Gastrocnemius medialis (tissue), 4 donors: ENCODE measurements around the gene CCBE1.

Experiments used
- POLR2A ChIP-seq, 2 donors: fragments of 450-650 bp; IDR thresholded peaks; one replicate each; pipeline ENCODE4 v1.6.1; 2017; ENCODE audit warnings: antibody characterized with exemption in 2 of 2, mild to moderate bottlenecking in 2 of 2, moderate library complexity in 2 of 2
- TF ChIP-seq, protein P1 (sequence below), 5 experiments: fragments of 450-650 bp in 3 of 5; fragments of 200-600 bp in 2 of 5; sonication (generic) in 2 of 5; IDR thresholded peaks in 4 of 5; conservative IDR thresholded peaks in 1 of 5; 1 replicate in 4 of 5; 2 replicates in 1 of 5; pipeline ENCODE4 v1.5.1; 2016 to 2019; ENCODE audit warnings: antibody characterized with exemption in 5 of 5, mild to moderate bottlenecking in 3 of 5, moderate library complexity in 3 of 5

DNA sequence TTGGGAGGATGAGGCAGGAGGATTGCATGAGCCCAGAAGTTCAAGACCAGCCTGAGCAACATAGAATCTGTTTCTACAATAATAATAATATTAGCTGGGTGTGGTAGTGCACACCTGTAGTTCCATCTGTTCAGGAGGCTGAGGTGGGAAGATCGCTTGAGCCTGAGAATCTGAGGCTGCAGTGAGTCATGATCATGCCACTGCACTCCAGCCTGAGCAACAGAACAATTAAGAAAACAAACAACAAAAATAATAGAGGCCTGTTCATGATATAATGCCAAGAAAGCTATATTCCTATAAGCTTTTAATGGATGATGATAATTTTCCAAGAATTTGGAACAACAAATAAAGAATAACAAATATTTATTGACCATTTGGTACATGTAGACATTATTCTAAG is 6.9 kb upstream of the CCBE1 start:
- TF ChIP-seq POLR2A (IDR thresholded peaks at IDR 0.05): no peak
- TF ChIP-seq, protein P1, sequence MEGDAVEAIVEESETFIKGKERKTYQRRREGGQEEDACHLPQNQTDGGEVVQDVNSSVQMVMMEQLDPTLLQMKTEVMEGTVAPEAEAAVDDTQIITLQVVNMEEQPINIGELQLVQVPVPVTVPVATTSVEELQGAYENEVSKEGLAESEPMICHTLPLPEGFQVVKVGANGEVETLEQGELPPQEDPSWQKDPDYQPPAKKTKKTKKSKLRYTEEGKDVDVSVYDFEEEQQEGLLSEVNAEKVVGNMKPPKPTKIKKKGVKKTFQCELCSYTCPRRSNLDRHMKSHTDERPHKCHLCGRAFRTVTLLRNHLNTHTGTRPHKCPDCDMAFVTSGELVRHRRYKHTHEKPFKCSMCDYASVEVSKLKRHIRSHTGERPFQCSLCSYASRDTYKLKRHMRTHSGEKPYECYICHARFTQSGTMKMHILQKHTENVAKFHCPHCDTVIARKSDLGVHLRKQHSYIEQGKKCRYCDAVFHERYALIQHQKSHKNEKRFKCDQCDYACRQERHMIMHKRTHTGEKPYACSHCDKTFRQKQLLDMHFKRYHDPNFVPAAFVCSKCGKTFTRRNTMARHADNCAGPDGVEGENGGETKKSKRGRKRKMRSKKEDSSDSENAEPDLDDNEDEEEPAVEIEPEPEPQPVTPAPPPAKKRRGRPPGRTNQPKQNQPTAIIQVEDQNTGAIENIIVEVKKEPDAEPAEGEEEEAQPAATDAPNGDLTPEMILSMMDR (IDR thresholded peaks at IDR 0.05 in 4 of 5, conservative IDR thresholded peaks at IDR 0.05 in 1 of 5): no peak
